Spleen (tissue), 11 donors: ENCODE data around the gene AIDA. TPM values are rescaled to one million over a fixed set of nuclear protein-coding genes. Genes with fewer than 3 reads are reported as not detected.

Experiments
- DNase-seq: peaks from one replicate; pipeline ENCODE4 v3.0.0-alpha.2; 2020
- H3K27ac ChIP-seq, 8 donors: fragments of 200-600 bp; sonication (generic) in 7 of 8; 1 replicate in 4 of 8; 2 replicates in 4 of 8; pipeline versions ENCODE4 v1.5.0 to v1.8.0; 2016 to 2021; ENCODE audit warnings: inconsistent platforms in 4 of 8, mild to moderate bottlenecking in 4 of 8, moderate library complexity in 1 of 8
- H3K27me3 ChIP-seq, 7 donors: fragments of 200-600 bp; sonication (generic) in 6 of 7; replicated peaks in 1 of 7; 1 replicate in 4 of 7; 2 replicates in 3 of 7; pipeline versions ENCODE4 v1.5.0 to v1.8.0; 2016 to 2021; ENCODE audit warnings: inconsistent platforms in 3 of 7, mild to moderate bottlenecking in 1 of 7
- H3K36me3 ChIP-seq, 6 donors: fragments of 200-600 bp; sonication (generic) in 5 of 6; 1 replicate in 4 of 6; 2 replicates in 2 of 6; pipeline versions ENCODE4 v1.5.0 to v1.8.0; 2016 to 2021; ENCODE audit warnings: inconsistent platforms in 2 of 6
- H3K4me1 ChIP-seq, 6 donors: fragments of 200-600 bp; sonication (generic) in 5 of 6; 1 replicate in 3 of 6; 2 replicates in 3 of 6; pipeline versions ENCODE4 v1.5.0 to v1.8.0; 2016 to 2021; ENCODE audit warnings: inconsistent platforms in 3 of 6
- H3K4me3 ChIP-seq, 8 donors: fragments of 200-600 bp; sonication (generic) in 7 of 8; 1 replicate in 4 of 8; 2 replicates in 4 of 8; pipeline versions ENCODE4 v1.5.0 to v1.8.0; 2016 to 2021; ENCODE audit warnings: inconsistent platforms in 4 of 8, mild to moderate bottlenecking in 4 of 8, moderate library complexity in 2 of 8
- H3K9me3 ChIP-seq, 8 donors: fragments of 200-600 bp; sonication (generic) in 7 of 8; 1 replicate in 4 of 8; 2 replicates in 4 of 8; pipeline versions ENCODE4 v1.5.0 to v1.8.0; 2016 to 2021; ENCODE audit warnings: inconsistent platforms in 4 of 8
- CTCF ChIP-seq, 11 experiments: fragments of 200-600 bp in 7 of 11; fragments of 450-650 bp in 4 of 11; sonication (generic) in 4 of 11; IDR thresholded peaks in 8 of 11; conservative IDR thresholded peaks in 3 of 11; 1 replicate in 7 of 11; 2 replicates in 4 of 11; pipeline versions ENCODE4 v1.4.0 to v1.8.0; 2016 to 2021; ENCODE audit warnings: antibody characterized with exemption in 11 of 11, inconsistent platforms in 4 of 11, mild to moderate bottlenecking in 1 of 11
- POLR2A ChIP-seq, 3 donors: fragments of 450-650 bp; IDR thresholded peaks; one replicate each; pipeline ENCODE4 v1.5.1; 2017; ENCODE audit warnings: antibody characterized with exemption in 3 of 3, mild to moderate bottlenecking in 1 of 3
- POLR2AphosphoS5 ChIP-seq, 3 donors: sonication (generic); formaldehyde crosslinking; IDR thresholded peaks; one replicate each; pipeline ENCODE4 v1.5.1; 2017; ENCODE audit warnings: antibody characterized with exemption in 3 of 3
- WGBS, 5 donors: extraction: QIAGEN DNeasy Blood & Tissue Kit in 3 of 5; methylation state at CpG; one replicate each; pipeline versions ENCODE4 v1.1.5 to v1.1.7; 2013 to 2018; 5-methylcytosine and 5-hydroxymethylcytosine counted together
- intact Hi-C: fragments of 100-400 bp; cut with DNase I; formaldehyde crosslinking; loops from one replicate; pipeline ENCODE4 v1.15.0; 2023; ENCODE audit warnings: low total_unique reads
- polyA plus RNA-seq, 3 donors: library from polyadenylated mRNA; stranded (reverse); fragments of 200-250 nt; gene quantifications; one replicate each; pipeline ENCODE4 v1.2.1, GENCODE V29; 2013
- total RNA-seq, 7 donors: library from RNA; depleted of rRNA in 3 of 7; stranded (reverse); fragments of >200 nt in 3 of 7; fragmentation: NEBNext Ultra II Directional in 4 of 7; extraction: Animal tissue kit (Norgen Biotek cat#: 25700) in 4 of 7; gene quantifications; one replicate each; pipeline versions ENCODE4 v1.1.0 to v1.2.1, GENCODE V29; 2016 to 2021
- donor health status: healthy with polysubstance abuse.
- donor health status: DM: no; HTN: no; CAD: no; lungs with moderate emphysema.
- donor health status: DM: no; HTN: no; CAD: no.
- donor health status: Bipolar disorder and iron deficiency.
- donor health status: healthy.
- donor health status: DM: no; HTN: no; CAD: no.
- donor health status: DM: yes; HTN: yes; CAD: no.

Gene AIDA
- total and polyA plus RNA-seq, 10 donors, result 33.0 to 57.8 (median 51.6) TPM

GRCh38 chr1:222736972-222737371, 24.7 kb upstream of the AIDA start, which contains the start of gene FAM177B:
Gene FAM177B (plus strand): TSS chr1:222737202. CDS start chr1:222746546, 9,344 bp downstream.
- no peak for DNase-seq
- Histone ChIP-seq H3K36me3 (peaks cover 0 to 60% (median 37%) of the 10 kb centered on the region in 6 donors), H3K27me3 (no peaks in the 10 kb centered on the region), H3K9me3 (no peaks in the 10 kb centered on the region), H3K4me3 (peak within 1 kb of the TSS in 3 of 8 donors; percentile 0 to 43 (median 2)), H3K4me1 (peaks cover 0 to 83% (median 20%) of the 10 kb centered on the region in 6 donors), H3K27ac (peak within 1 kb of the TSS in 4 of 8 donors; percentile 46 to 89 (median 68))
- intact Hi-C loops, result no loop called here
- TF ChIP-seq POLR2AphosphoS5 (IDR thresholded peaks at IDR 0.05) (peak in 1 of 3 donors; percentile 42), CTCF (IDR thresholded peaks at IDR 0.05 in 8 of 11, conservative IDR thresholded peaks at IDR 0.05 in 3 of 11) (no peak)
- WGBS, 5 donors, result 43 to 67% (median 62%) methylated on average over 1 of the region's 1 CpG

GRCh38 chr1:222736470-222736869, 24.2 kb upstream of the AIDA start:
- no peak overlapping the region for H3K4me3 ChIP-seq
- H3K27ac ChIP-seq, result peak overlapping the region in 3 of 8 donors; percentile 4 to 89 (median 55)
- no peak for TF ChIP-seq POLR2A (IDR thresholded peaks at IDR 0.05)
- TF ChIP-seq POLR2AphosphoS5 (IDR thresholded peaks at IDR 0.05), result no peak
- TF ChIP-seq CTCF (IDR thresholded peaks at IDR 0.05 in 8 of 11, conservative IDR thresholded peaks at IDR 0.05 in 3 of 11), result no peak
- H3K36me3 ChIP-seq, result peaks cover 0 to 65% (median 42%) of the 10 kb centered on the region in 6 donors
- peaks cover 0 to 88% (median 25%) of the 10 kb centered on the region in 6 donors for H3K4me1 ChIP-seq
- 77 to 89% (median 85%) methylated on average over 5 of the region's 5 CpGs for WGBS, 5 donors
- intact Hi-C loops, result no loop called here
- H3K9me3 ChIP-seq, result no peaks in the 10 kb centered on the region
- no peaks in the 10 kb centered on the region for H3K27me3 ChIP-seq
- DNase-seq, result no peak

DNA sequence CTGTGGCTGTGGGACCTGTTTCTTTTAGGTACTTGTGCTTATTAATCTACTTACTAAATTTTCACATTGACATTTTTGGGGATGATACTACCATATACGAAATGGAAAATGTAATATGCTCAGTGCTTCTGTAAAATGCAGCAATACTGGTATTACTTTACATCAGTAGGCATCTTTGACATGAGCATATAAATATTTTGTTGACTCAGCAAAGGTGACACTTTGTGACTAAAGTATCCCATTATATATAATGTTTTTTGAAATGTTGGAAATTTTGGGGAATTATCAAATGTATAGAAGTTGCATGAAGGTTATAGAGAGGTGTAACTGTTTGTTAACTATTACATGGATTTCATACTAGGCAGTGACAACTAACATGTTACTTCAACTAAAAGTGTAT, 22.4 kb upstream of the AIDA start:
- H3K4me1 ChIP-seq, result peaks cover 0 to 94% (median 31%) of the 10 kb centered on the region in 6 donors
- 83 to 92% (median 90%) methylated on average over 1 of the region's 1 CpG for WGBS, 5 donors
- intact Hi-C loops, result no loop called here

More for the DNA sequence above, 22.4 kb upstream of the AIDA start:
- Histone ChIP-seq H3K27ac (peak overlapping the region in 5 of 8 donors; percentile 78 to 89 (median 81)), H3K36me3 (peaks cover 0 to 83% (median 59%) of the 10 kb centered on the region in 6 donors), H3K27me3 (no peaks in the 10 kb centered on the region), H3K4me3 (peak overlapping the region in 1 of 8 donors; percentile 46), H3K9me3 (no peaks in the 10 kb centered on the region)
- TF ChIP-seq POLR2A (IDR thresholded peaks at IDR 0.05), result no peak
- TF ChIP-seq POLR2AphosphoS5 (IDR thresholded peaks at IDR 0.05), result no peak
- no peak for TF ChIP-seq CTCF (IDR thresholded peaks at IDR 0.05 in 8 of 11, conservative IDR thresholded peaks at IDR 0.05 in 3 of 11)
- no peak for DNase-seq
